ENCODE measurements around the gene JTB. TPM values are rescaled to one million over a fixed set of nuclear protein-coding genes. Genes with fewer than 3 reads are reported as not detected.

JTB gene
- total and polyA plus RNA-seq, 9 of the 15 experiments (the other 6 are each of a cell fraction or from before 2014, with no cell fraction given): 24.7 to 308 (median 151) TPM

DNA sequence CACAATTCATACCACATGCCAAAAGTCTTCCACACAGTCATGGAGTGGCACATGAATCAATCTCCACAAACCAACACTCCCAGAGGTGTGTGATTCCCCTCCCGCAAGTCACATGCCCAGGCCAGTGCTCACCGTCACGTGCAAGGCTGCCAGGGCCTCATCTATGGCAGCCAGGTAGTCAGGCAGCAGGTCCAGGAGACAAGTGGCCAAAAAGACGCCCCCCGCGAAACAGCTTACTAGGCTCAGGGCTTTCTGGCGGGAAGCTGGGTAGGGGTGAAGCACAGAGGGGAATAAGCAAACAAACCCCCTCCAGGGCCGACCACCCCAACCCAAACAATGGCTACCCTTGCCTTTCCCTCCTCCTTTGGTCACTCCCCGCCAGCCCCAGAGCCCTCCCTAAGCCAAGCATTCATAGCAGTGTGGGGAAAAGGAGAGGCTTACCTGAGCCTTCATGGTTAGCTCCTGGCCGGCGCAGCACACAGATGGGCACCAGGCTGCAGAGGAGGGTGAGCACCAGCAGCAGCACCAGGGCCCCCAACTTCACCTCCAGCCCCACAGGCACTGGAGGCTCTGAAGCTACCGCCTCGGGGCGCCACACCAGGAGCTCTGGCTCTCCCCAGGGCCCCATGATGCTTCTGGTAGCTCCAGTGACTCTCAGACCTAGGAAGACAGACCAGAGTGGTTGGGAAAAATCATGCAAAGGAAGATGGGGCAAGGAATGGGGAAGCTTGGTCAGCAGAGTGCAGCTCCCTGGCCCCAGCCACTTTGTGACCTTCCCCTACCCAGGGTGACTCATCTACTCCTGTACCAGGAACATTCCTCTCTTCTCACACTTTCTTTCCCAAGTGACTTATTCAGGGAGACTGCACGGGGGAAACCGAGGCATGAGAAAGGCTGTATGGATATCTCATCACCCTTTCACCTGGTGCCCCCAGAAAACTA is 15.1 kb downstream of the JTB start:
- Histone ChIP-seq H3K9me1 (ENCODE audit: control insufficient read depth, insufficient read depth, low read length) (no peaks in the 10 kb centered on the region), H3K27ac (ENCODE audit: extremely low read depth, low read depth, low read length) (peak overlapping the region; percentile 81), H3K4me1 (replicated peaks in 1 of 2; ENCODE audit: control insufficient read depth in 2 of 2, insufficient read depth in 2 of 2, low read length in 2 of 2) (peaks cover 22 to 42% of the 10 kb centered on the region in 2 experiments; a peak in 4 of 5 replicates), H3K4me3 (peak overlapping the region; percentile 74), H2AFZ (ENCODE audit: low read depth, low read length) (peak overlapping the region; percentile 87), H3K9ac (ENCODE audit: insufficient read depth in 1 of 2, low read depth in 2 of 2, low read length in 2 of 2) (peak overlapping the region; percentile 85 to 95), H3K36me3 (ENCODE audit: control insufficient read depth, insufficient read depth, low read length) (peaks cover 28% of the 10 kb centered on the region; the same call in 2 of the 3 replicates), H4K20me1 (replicated peaks; ENCODE audit: control insufficient read depth, insufficient read depth, low read length) (no peaks in the 10 kb centered on the region), H3K27me3 (ENCODE audit: control insufficient read depth in 2 of 2, insufficient read depth in 2 of 2, low read length in 2 of 2) (no peaks in the 10 kb centered on the region), H3K79me2 (ENCODE audit: control insufficient read depth, insufficient read depth, low read length) (peaks cover 65% of the 10 kb centered on the region), H3K9me3 (replicated peaks; ENCODE audit: control insufficient read depth, insufficient read depth, low read depth, low read length) (no peaks in the 10 kb centered on the region), H3K4me2 (ENCODE audit: insufficient read depth, low read length) (peak overlapping the region; percentile 89)
- DNase-seq (ENCODE audit: extremely low read depth in 1 of 4, low spot score in 3 of 4) (peak in 1 of 4 experiments; percentile 43), FAIRE-seq (peak; percentile 65), ATAC-seq (no peak)
- in situ Hi-C loops (cut with MboI) (no loop called here), intact Hi-C loops (cut with micrococcal nuclease) (no loop called here)
- CTCF ChIA-PET (ENCODE audit: low intra/inter-chr PET ratio): interaction anchor here (0.6 kb wide), 1 partner anchor 15 kb away, joined by 3 read pairs; no protein-coding TSS in a partner anchor
- 10% methylated on average over 14 of the region's 16 CpGs for WGBS (ENCODE audit: insufficient coverage, low coverage, missing lambda C conversion rate)
- BruUV-seq (replicated peaks): no TSS peak
- POLR2A ChIA-PET: interaction anchor here (0.6 to 3.0 kb wide), 10 partner anchors 9 to 40 kb away, joined by 3 to 37 read pairs (median 5); partner anchors contain the start of genes DENND4B, JTB and RPS27
- peak; percentile 81; the same call in 1 of the 2 replicates for TF ChIP-seq JUND (IDR thresholded peaks at IDR 0.05; ENCODE audit: borderline replicate concordance, low read depth, low read length)
- peak; percentile 74; the same call in 1 of the 3 replicates for TF ChIP-seq JUND (tag; IDR thresholded peaks at IDR 0.05; ENCODE audit: borderline replicate concordance, low read depth, low read length)
- TF ChIP-seq, protein P1, sequence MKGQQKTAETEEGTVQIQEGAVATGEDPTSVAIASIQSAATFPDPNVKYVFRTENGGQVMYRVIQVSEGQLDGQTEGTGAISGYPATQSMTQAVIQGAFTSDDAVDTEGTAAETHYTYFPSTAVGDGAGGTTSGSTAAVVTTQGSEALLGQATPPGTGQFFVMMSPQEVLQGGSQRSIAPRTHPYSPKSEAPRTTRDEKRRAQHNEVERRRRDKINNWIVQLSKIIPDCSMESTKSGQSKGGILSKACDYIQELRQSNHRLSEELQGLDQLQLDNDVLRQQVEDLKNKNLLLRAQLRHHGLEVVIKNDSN (CRISPR knock-in tag; IDR thresholded peaks at IDR 0.05): peak; percentile 40; the same call in 1 of the 2 replicates
- TF ChIP-seq NR2C2 (CRISPR knock-in tag; IDR thresholded peaks at IDR 0.05): no peak
- 0 out of 2 replicates have a peak, but pooled peaks have one; percentile 39 for TF ChIP-seq NR2C2 (tag; IDR thresholded peaks at IDR 0.05)
- TF ChIP-seq SMARCA4 (IDR thresholded peaks at IDR 0.05): peak; percentile 44; the same call in 1 of the 2 replicates
- TF ChIP-seq, protein P2, sequence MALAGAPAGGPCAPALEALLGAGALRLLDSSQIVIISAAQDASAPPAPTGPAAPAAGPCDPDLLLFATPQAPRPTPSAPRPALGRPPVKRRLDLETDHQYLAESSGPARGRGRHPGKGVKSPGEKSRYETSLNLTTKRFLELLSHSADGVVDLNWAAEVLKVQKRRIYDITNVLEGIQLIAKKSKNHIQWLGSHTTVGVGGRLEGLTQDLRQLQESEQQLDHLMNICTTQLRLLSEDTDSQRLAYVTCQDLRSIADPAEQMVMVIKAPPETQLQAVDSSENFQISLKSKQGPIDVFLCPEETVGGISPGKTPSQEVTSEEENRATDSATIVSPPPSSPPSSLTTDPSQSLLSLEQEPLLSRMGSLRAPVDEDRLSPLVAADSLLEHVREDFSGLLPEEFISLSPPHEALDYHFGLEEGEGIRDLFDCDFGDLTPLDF (CRISPR knock-in tag; IDR thresholded peaks at IDR 0.05): no peak
- TF ChIP-seq MTA3 (IDR thresholded peaks at IDR 0.05; ENCODE audit: borderline replicate concordance): no peak
- 0 out of 4 replicates have a peak, but pooled peaks of 1 of the 2 experiments have one; percentile 0 for TF ChIP-seq MAZ (CRISPR knock-in tag; conservative IDR thresholded peaks at IDR 0.05 in 1 of 2, IDR thresholded peaks at IDR 0.05 in 1 of 2)
- 0 out of 2 replicates have a peak, but pooled peaks have one; percentile 10 for TF ChIP-seq ETV5 (CRISPR knock-in tag; IDR thresholded peaks at IDR 0.05; ENCODE audit: low read depth)
- no peak for TF ChIP-seq TAL1 (IDR thresholded peaks at IDR 0.05)
- TF ChIP-seq ZNF436 (CRISPR knock-in tag; IDR thresholded peaks at IDR 0.05): no peak
- TF ChIP-seq NR2F6 (CRISPR knock-in tag; IDR thresholded peaks at IDR 0.05): peak; percentile 55; the same call in 1 of the 2 replicates
- TF ChIP-seq CCAR2 (IDR thresholded peaks at IDR 0.05; ENCODE audit: low read depth, low read length): no peak
- peak; percentile 73 for TF ChIP-seq BHLHE40 (IDR thresholded peaks at IDR 0.05; ENCODE audit: low read length)
- 0 out of 6 replicates have a peak, but pooled peaks of 1 of the 3 experiments have one; percentile 19 for TF ChIP-seq CTCF (IDR thresholded peaks at IDR 0.05 in 2 of 3, conservative IDR thresholded peaks at IDR 0.05 in 1 of 3; ENCODE audit: insufficient read depth in 2 of 3, low read depth in 1 of 3, low read length in 3 of 3)
- TF ChIP-seq SOX6 (IDR thresholded peaks at IDR 0.05): no peak
